ENCODE measurements around the gene PRR5L.

DNA sequence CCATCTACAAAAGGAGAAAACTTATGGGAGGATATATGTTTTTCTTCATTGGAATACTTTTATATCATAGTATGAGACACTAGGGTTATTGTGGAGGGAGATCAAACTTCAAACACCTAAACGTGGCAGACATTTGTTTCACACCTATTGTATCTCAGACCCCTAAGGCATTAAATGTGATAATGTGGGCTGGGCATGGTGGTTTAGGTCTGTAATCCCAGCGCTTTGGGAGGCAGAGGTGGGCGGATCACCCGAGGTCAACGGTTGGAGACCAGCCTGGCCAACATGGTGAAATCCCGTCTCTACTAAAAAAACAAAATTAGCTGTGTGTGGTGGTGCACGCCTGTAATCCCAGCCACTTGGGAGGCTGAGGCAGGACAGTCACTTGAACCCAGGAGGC is 75.5 kb downstream of the PRR5L start:
- TF ChIP-seq CTCF (IDR thresholded peaks at IDR 0.05 in 2 of 3, conservative IDR thresholded peaks at IDR 0.05 in 1 of 3; ENCODE audit: insufficient read depth in 2 of 3, low read depth in 1 of 3, low read length in 3 of 3) (no peak), HIVEP1 (CRISPR knock-in tag; IDR thresholded peaks at IDR 0.05) (no peak), NR2F6 (CRISPR knock-in tag; IDR thresholded peaks at IDR 0.05) (no peak), SRF (CRISPR knock-in tag; IDR thresholded peaks at IDR 0.05) (no peak), CBX5 (IDR thresholded peaks at IDR 0.05; ENCODE audit: borderline replicate concordance, low read depth) (no peak)
- TF ChIP-seq, protein P1, sequence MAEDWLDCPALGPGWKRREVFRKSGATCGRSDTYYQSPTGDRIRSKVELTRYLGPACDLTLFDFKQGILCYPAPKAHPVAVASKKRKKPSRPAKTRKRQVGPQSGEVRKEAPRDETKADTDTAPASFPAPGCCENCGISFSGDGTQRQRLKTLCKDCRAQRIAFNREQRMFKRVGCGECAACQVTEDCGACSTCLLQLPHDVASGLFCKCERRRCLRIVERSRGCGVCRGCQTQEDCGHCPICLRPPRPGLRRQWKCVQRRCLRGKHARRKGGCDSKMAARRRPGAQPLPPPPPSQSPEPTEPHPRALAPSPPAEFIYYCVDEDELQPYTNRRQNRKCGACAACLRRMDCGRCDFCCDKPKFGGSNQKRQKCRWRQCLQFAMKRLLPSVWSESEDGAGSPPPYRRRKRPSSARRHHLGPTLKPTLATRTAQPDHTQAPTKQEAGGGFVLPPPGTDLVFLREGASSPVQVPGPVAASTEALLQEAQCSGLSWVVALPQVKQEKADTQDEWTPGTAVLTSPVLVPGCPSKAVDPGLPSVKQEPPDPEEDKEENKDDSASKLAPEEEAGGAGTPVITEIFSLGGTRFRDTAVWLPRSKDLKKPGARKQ (CRISPR knock-in tag; IDR thresholded peaks at IDR 0.05), result no peak

All from K562 (cell line).